ENCODE measurements around the gene SH2D4B.

GRCh38 chr10:80617807-80618206 is 80.1 kb downstream of the SH2D4B start:
- TF ChIP-seq CTCF (IDR thresholded peaks at IDR 0.05 in 2 of 3, conservative IDR thresholded peaks at IDR 0.05 in 1 of 3; ENCODE audit: borderline replicate concordance in 1 of 3, insufficient read depth in 1 of 3, low read depth in 2 of 3, low read length in 2 of 3) (no peak), POLR2AphosphoS5 (IDR thresholded peaks at IDR 0.05; ENCODE audit: low read depth, low read length) (no peak), SIN3A (IDR thresholded peaks at IDR 0.05; ENCODE audit: low read depth) (no peak), EZH2 (IDR thresholded peaks at IDR 0.05) (no peak), JUND (IDR thresholded peaks at IDR 0.05) (no peak), MAX (IDR thresholded peaks at IDR 0.05) (no peak), POLR2A (IDR thresholded peaks at IDR 0.05; ENCODE audit: borderline replicate concordance, extremely low read depth, insufficient read depth, insufficient read length) (no peak), YY1 (IDR thresholded peaks at IDR 0.05; ENCODE audit: extremely low read depth, insufficient replicate concordance, low read depth, low read length) (no peak), ATF3 (IDR thresholded peaks at IDR 0.05) (no peak), ZBTB33 (IDR thresholded peaks at IDR 0.05; ENCODE audit: extremely low read depth, insufficient replicate concordance, low read length) (no peak)
